ENCODE measurements around the gene TNFRSF18. TPM values are rescaled to one million over a fixed set of nuclear protein-coding genes. Genes with fewer than 3 reads are reported as not detected.

TNFRSF18 gene
- total and polyA plus RNA-seq, 2 experiments from 2014 or later, result 1.1 to 1.5 TPM

DNA sequence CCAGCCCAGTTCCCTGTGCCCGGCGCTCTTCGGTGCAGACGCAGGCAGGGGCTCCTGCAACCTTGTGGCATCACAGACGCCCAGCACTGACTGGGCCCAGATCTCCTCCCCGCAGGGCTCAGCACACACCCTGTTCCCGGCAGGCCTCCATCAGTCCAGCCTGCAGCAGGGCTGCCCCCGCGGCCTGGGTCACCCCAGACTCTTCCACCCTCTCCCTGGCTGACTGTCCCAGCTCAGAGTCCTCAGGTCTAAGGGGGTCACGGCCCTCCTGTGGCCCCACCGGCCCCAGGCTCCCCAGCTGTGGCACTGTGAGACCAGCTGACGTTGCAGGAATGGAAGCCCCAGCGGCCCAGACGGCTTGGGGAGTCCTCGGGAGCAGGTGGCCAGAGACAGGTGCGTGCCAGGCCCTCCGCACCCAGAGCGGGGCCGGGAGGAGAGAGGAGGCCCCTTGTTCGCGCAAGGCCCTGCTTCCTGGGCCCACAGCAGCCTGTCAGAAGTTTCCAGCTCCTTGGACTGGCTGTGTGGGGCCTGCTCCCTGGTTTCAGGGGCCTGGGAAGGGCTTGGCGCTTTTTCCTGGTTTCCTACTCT lies 29.9 kb upstream of the TNFRSF18 start:
- Histone ChIP-seq H2AFZ (no peak overlapping the region), H3K27me3 (ENCODE audit: insufficient read depth) (no peaks in the 10 kb centered on the region), H3K36me3 (ENCODE audit: insufficient read depth) (no peaks in the 10 kb centered on the region), H4K20me1 (replicated peaks; ENCODE audit: insufficient read depth) (peaks cover 8% of the 10 kb centered on the region), H3K4me2 (no peak overlapping the region), H3K27ac (ENCODE audit: low read depth) (no peak overlapping the region), H3K79me2 (replicated peaks; ENCODE audit: insufficient read depth) (peaks cover 9% of the 10 kb centered on the region), H3F3A (replicated peaks; ENCODE audit: low read depth) (peaks cover 6% of the 10 kb centered on the region; the same call in 1 of the 2 replicates), H3K9me2 (ENCODE audit: insufficient read depth) (no peaks in the 10 kb centered on the region), H3K4me1 (ENCODE audit: insufficient read depth) (no peaks in the 10 kb centered on the region), H3K4me3 (no peak overlapping the region)
- peaks cover 14% of the 10 kb centered on the region for H3K27me3 Mint-ChIP-seq (ENCODE audit: insufficient read depth, low read depth, poor library complexity)
- H3K27ac Mint-ChIP-seq, result no peak overlapping the region
- DNase-seq (ENCODE audit: low spot score) (no peak), ATAC-seq (no peak)
- no peak overlapping the region for H3K4me3 Mint-ChIP-seq
- peaks cover 11% of the 10 kb centered on the region for H3K4me1 Mint-ChIP-seq
- TF ChIP-seq ZNF114 (CRISPR knock-in tag; IDR thresholded peaks at IDR 0.05) (no peak), STAT1 (IDR thresholded peaks at IDR 0.05; ENCODE audit: unreplicated experiment) (no peak), ZNF331 (CRISPR knock-in tag; IDR thresholded peaks at IDR 0.05; ENCODE audit: low read depth) (no peak), NANOG (IDR thresholded peaks at IDR 0.05; ENCODE audit: borderline replicate concordance) (no peak), CREB1 (CRISPR knock-in tag; IDR thresholded peaks at IDR 0.05; ENCODE audit: low read depth) (no peak), POLR2AphosphoS5 (IDR thresholded peaks at IDR 0.05; ENCODE audit: low read depth) (no peak), JUNB (IDR thresholded peaks at IDR 0.05; ENCODE audit: unreplicated experiment) (no peak), EZH2 (IDR thresholded peaks at IDR 0.05; ENCODE audit: low read depth, unreplicated experiment) (no peak), EZH2phosphoT487 (IDR thresholded peaks at IDR 0.05; ENCODE audit: unreplicated experiment) (no peak)
- TF ChIP-seq, protein P1, sequence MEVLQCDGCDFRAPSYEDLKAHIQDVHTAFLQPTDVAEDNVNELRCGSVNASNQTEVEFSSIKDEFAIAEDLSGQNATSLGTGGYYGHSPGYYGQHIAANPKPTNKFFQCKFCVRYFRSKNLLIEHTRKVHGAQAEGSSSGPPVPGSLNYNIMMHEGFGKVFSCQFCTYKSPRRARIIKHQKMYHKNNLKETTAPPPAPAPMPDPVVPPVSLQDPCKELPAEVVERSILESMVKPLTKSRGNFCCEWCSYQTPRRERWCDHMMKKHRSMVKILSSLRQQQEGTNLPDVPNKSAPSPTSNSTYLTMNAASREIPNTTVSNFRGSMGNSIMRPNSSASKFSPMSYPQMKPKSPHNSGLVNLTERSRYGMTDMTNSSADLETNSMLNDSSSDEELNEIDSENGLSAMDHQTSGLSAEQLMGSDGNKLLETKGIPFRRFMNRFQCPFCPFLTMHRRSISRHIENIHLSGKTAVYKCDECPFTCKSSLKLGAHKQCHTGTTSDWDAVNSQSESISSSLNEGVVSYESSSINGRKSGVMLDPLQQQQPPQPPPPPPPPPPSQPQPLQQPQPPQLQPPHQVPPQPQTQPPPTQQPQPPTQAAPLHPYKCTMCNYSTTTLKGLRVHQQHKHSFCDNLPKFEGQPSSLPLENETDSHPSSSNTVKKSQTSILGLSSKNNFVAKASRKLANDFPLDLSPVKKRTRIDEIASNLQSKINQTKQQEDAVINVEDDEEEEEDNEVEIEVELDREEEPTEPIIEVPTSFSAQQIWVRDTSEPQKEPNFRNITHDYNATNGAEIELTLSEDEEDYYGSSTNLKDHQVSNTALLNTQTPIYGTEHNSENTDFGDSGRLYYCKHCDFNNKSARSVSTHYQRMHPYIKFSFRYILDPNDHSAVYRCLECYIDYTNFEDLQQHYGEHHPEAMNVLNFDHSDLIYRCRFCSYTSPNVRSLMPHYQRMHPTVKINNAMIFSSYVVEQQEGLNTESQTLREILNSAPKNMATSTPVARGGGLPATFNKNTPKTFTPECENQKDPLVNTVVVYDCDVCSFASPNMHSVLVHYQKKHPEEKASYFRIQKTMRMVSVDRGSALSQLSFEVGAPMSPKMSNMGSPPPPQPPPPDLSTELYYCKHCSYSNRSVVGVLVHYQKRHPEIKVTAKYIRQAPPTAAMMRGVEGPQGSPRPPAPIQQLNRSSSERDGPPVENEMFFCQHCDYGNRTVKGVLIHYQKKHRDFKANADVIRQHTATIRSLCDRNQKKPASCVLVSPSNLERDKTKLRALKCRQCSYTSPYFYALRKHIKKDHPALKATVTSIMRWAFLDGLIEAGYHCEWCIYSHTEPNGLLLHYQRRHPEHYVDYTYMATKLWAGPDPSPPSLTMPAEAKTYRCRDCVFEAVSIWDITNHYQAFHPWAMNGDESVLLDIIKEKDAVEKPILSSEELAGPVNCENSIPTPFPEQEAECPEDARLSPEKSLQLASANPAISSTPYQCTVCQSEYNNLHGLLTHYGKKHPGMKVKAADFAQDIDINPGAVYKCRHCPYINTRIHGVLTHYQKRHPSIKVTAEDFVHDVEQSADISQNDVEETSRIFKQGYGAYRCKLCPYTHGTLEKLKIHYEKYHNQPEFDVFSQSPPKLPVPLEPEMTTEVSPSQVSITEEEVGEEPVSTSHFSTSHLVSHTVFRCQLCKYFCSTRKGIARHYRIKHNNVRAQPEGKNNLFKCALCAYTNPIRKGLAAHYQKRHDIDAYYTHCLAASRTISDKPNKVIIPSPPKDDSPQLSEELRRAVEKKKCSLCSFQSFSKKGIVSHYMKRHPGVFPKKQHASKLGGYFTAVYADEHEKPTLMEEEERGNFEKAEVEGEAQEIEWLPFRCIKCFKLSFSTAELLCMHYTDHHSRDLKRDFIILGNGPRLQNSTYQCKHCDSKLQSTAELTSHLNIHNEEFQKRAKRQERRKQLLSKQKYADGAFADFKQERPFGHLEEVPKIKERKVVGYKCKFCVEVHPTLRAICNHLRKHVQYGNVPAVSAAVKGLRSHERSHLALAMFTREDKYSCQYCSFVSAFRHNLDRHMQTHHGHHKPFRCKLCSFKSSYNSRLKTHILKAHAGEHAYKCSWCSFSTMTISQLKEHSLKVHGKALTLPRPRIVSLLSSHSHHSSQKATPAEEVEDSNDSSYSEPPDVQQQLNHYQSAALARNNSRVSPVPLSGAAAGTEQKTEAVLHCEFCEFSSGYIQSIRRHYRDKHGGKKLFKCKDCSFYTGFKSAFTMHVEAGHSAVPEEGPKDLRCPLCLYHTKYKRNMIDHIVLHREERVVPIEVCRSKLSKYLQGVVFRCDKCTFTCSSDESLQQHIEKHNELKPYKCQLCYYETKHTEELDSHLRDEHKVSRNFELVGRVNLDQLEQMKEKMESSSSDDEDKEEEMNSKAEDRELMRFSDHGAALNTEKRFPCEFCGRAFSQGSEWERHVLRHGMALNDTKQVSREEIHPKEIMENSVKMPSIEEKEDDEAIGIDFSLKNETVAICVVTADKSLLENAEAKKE (CRISPR knock-in tag; IDR thresholded peaks at IDR 0.05), result no peak
- TF ChIP-seq, protein P2, sequence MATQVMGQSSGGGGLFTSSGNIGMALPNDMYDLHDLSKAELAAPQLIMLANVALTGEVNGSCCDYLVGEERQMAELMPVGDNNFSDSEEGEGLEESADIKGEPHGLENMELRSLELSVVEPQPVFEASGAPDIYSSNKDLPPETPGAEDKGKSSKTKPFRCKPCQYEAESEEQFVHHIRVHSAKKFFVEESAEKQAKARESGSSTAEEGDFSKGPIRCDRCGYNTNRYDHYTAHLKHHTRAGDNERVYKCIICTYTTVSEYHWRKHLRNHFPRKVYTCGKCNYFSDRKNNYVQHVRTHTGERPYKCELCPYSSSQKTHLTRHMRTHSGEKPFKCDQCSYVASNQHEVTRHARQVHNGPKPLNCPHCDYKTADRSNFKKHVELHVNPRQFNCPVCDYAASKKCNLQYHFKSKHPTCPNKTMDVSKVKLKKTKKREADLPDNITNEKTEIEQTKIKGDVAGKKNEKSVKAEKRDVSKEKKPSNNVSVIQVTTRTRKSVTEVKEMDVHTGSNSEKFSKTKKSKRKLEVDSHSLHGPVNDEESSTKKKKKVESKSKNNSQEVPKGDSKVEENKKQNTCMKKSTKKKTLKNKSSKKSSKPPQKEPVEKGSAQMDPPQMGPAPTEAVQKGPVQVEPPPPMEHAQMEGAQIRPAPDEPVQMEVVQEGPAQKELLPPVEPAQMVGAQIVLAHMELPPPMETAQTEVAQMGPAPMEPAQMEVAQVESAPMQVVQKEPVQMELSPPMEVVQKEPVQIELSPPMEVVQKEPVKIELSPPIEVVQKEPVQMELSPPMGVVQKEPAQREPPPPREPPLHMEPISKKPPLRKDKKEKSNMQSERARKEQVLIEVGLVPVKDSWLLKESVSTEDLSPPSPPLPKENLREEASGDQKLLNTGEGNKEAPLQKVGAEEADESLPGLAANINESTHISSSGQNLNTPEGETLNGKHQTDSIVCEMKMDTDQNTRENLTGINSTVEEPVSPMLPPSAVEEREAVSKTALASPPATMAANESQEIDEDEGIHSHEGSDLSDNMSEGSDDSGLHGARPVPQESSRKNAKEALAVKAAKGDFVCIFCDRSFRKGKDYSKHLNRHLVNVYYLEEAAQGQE (IDR thresholded peaks at IDR 0.05; ENCODE audit: unreplicated experiment), result no peak
- TF ChIP-seq, protein P3, sequence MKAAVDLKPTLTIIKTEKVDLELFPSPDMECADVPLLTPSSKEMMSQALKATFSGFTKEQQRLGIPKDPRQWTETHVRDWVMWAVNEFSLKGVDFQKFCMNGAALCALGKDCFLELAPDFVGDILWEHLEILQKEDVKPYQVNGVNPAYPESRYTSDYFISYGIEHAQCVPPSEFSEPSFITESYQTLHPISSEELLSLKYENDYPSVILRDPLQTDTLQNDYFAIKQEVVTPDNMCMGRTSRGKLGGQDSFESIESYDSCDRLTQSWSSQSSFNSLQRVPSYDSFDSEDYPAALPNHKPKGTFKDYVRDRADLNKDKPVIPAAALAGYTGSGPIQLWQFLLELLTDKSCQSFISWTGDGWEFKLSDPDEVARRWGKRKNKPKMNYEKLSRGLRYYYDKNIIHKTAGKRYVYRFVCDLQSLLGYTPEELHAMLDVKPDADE (IDR thresholded peaks at IDR 0.05), result no peak
- TF ChIP-seq, protein P4, sequence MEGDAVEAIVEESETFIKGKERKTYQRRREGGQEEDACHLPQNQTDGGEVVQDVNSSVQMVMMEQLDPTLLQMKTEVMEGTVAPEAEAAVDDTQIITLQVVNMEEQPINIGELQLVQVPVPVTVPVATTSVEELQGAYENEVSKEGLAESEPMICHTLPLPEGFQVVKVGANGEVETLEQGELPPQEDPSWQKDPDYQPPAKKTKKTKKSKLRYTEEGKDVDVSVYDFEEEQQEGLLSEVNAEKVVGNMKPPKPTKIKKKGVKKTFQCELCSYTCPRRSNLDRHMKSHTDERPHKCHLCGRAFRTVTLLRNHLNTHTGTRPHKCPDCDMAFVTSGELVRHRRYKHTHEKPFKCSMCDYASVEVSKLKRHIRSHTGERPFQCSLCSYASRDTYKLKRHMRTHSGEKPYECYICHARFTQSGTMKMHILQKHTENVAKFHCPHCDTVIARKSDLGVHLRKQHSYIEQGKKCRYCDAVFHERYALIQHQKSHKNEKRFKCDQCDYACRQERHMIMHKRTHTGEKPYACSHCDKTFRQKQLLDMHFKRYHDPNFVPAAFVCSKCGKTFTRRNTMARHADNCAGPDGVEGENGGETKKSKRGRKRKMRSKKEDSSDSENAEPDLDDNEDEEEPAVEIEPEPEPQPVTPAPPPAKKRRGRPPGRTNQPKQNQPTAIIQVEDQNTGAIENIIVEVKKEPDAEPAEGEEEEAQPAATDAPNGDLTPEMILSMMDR (conservative IDR thresholded peaks at IDR 0.05; ENCODE audit: low read depth in 2 of 2), result no peak
- H3K9me3 Mint-ChIP-seq, result peaks cover 10% of the 10 kb centered on the region
- peaks cover 15% of the 10 kb centered on the region for H3K36me3 Mint-ChIP-seq (ENCODE audit: low read depth)
